ENCODE results near the gene COL19A1. TPM values are rescaled to one million over a fixed set of nuclear protein-coding genes. Genes with fewer than 3 reads are reported as not detected.

The COL19A1 gene
- total RNA-seq, 1 donor from 2014 or later = not detected

DNA sequence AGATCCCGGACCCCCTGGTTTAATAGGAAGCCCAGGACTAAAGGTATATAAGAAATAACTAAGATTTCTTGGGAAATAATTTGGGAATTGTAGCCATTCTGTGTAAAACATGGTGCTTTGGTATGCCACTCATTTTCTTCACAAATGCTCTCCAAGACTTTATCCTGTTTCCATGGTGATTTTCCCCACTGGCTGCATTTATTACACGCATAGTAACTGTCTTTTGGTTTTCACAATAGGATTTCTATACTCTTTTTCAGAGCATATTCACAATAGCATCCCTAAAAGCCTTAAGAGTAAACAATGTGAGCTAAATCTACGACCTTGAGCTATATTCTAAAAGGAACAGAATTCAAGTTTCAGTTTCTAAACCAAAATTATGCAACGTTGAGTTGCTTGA is 275.7 kb downstream of the COL19A1 start:
- Mint-ChIP-seq H3K27me3 (ENCODE audit: insufficient read depth) (no peaks in the 10 kb centered on the region), H3K9me3 (no peaks in the 10 kb centered on the region), H3K4me1 (ENCODE audit: low read depth) (no peaks in the 10 kb centered on the region), H3K27ac (no peak overlapping the region), H3K4me3 (no peak overlapping the region), H3K36me3 (ENCODE audit: low read depth) (no peaks in the 10 kb centered on the region)
- DNase-seq (ENCODE audit: low spot score) = no peak
- intact Hi-C loops (cut with micrococcal nuclease) = no loop called here

DNA sequence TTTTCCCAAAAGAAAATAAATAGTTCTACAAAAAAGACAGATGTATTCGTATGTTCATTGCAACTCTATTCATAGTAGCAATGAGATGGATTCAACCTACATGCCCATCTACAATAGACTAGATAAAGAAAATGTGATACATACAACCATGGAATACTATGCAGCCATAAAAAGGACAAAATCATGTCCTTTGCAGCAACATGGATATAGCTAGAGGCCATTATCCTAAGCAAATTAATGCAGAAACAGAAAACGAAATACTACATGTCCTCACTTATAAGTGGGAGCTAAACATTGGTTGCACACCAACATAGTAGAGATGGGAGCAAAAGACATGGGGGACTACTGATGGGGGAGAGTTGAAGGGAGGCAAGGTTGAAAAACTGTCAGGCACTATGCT is 278.8 kb downstream of the COL19A1 start:
- no peaks in the 10 kb centered on the region for H3K4me1 Mint-ChIP-seq (ENCODE audit: low read depth)
- no peaks in the 10 kb centered on the region for H3K9me3 Mint-ChIP-seq
- H3K36me3 Mint-ChIP-seq (ENCODE audit: low read depth) = no peaks in the 10 kb centered on the region
- no peaks in the 10 kb centered on the region for H3K27me3 Mint-ChIP-seq (ENCODE audit: insufficient read depth)
- DNase-seq (ENCODE audit: low spot score) = no peak
- intact Hi-C loops (cut with micrococcal nuclease) = no loop called here
- H3K4me3 Mint-ChIP-seq = no peak overlapping the region
- H3K27ac Mint-ChIP-seq = no peak overlapping the region

DNA sequence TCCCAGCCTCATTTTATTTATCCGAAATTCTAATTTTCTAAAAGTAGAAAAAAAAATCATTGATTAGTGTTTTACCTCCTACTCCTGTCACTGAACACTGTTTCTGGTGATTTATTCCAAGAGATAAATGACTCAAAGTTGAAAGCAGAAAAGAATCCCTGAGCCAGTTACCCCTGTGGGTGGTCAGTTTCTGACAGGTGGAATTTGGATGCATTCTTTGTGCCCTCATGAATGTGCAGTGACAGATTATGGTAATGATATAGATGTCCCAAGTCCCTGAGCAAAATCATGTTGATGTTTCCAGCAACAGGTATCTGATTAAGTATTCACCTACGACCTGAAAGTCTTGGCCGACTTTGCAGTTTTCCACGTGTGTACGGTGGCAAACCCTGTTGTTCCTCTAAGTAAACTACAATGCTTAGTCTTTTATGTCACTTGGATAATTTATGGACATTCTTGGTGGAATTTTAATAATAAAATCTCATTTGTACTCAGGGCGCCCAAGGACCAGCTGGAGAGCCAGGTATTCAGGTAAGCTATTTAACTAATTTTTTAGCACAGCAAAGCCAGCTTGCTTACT is 282.9 kb downstream of the COL19A1 start:
- Mint-ChIP-seq H3K27me3 (ENCODE audit: insufficient read depth) (no peaks in the 10 kb centered on the region), H3K4me3 (no peak overlapping the region), H3K27ac (no peak overlapping the region), H3K9me3 (no peaks in the 10 kb centered on the region), H3K4me1 (ENCODE audit: low read depth) (no peaks in the 10 kb centered on the region), H3K36me3 (ENCODE audit: low read depth) (no peaks in the 10 kb centered on the region)
- DNase-seq (ENCODE audit: low spot score) = no peak
- intact Hi-C loops (cut with micrococcal nuclease) = no loop called here

DNA sequence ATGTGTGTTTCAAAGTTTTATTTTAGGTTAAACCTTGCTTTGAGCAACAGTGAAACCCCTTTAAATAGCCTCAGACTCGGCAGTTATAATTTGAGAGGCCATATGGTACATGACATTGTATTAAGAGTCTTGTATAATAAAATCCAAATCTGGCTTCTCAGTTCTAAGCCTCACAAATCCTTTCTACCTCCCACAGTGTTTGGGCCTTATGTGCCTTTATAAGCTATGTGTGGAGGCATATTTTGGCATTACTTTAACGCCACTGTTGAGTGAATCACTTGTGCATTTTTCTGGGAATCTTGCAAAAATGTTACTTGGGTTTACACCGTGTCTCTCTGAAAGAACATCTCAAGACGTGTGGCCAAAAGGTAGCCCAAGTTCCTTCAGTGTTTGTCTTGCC is 284.2 kb downstream of the COL19A1 start:
- Mint-ChIP-seq H3K27ac (no peak overlapping the region), H3K4me1 (ENCODE audit: low read depth) (no peaks in the 10 kb centered on the region), H3K4me3 (no peak overlapping the region), H3K27me3 (ENCODE audit: insufficient read depth) (no peaks in the 10 kb centered on the region), H3K36me3 (ENCODE audit: low read depth) (no peaks in the 10 kb centered on the region), H3K9me3 (no peaks in the 10 kb centered on the region)
- DNase-seq (ENCODE audit: low spot score) = no peak
- intact Hi-C loops (cut with micrococcal nuclease) = no loop called here

GRCh38 chr6:70151616-70152015 is 285.3 kb downstream of the COL19A1 start:
- intact Hi-C loops (cut with micrococcal nuclease) = no loop called here
- no peaks in the 10 kb centered on the region for H3K4me1 Mint-ChIP-seq (ENCODE audit: low read depth)
- no peaks in the 10 kb centered on the region for H3K36me3 Mint-ChIP-seq (ENCODE audit: low read depth)
- H3K27me3 Mint-ChIP-seq (ENCODE audit: insufficient read depth) = no peaks in the 10 kb centered on the region
- H3K27ac Mint-ChIP-seq = no peak overlapping the region
- no peak for DNase-seq (ENCODE audit: low spot score)
- H3K4me3 Mint-ChIP-seq = no peak overlapping the region
- no peaks in the 10 kb centered on the region for H3K9me3 Mint-ChIP-seq

DNA sequence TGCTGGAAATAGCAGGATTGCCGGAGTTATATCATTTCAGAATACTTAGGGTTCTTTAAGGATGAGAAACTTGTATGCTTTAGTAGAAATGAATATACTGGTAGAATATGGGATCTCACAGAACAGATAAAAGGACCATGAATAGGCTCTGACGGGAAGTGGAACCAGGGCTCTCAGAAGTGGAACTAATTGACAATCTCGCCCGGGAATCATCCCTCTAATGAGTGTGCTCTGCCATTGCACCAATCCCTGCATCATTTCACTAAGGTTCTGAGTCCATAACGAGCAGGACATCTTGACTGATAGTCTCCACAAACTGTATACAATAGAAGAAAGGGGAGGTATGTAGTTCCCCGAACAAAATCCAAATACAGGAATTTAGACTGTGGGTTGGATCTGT is 286.4 kb downstream of the COL19A1 start:
- H3K36me3 Mint-ChIP-seq (ENCODE audit: low read depth) = no peaks in the 10 kb centered on the region
- no peaks in the 10 kb centered on the region for H3K4me1 Mint-ChIP-seq (ENCODE audit: low read depth)
- no peak overlapping the region for H3K27ac Mint-ChIP-seq
- H3K9me3 Mint-ChIP-seq = no peaks in the 10 kb centered on the region
- intact Hi-C loops (cut with micrococcal nuclease) = no loop called here
- no peaks in the 10 kb centered on the region for H3K27me3 Mint-ChIP-seq (ENCODE audit: insufficient read depth)
- no peak for DNase-seq (ENCODE audit: low spot score)
- H3K4me3 Mint-ChIP-seq = no peak overlapping the region

DNA sequence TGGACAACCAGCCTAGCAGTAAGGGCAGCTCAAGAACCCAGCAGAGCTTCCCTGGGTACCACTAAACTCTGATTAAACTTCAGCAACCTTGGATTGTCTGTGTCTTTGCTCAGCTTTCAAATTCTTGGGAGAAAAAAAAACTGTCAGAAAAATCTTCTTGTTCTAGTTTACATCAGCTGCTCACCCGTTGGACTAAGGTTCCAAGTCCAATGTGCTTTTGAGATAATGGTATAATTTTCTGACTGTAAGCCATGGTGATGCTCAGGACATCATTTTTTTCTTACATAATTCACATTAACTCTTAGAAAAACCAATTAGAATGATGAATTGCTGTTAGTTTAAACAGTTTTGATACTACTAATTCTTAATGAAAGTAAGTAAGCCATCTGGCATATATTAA is 290.7 kb downstream of the COL19A1 start:
- Mint-ChIP-seq H3K9me3 (no peaks in the 10 kb centered on the region), H3K27me3 (ENCODE audit: insufficient read depth) (peaks cover 3% of the 10 kb centered on the region), H3K36me3 (ENCODE audit: low read depth) (no peaks in the 10 kb centered on the region), H3K4me3 (no peak overlapping the region), H3K27ac (no peak overlapping the region), H3K4me1 (ENCODE audit: low read depth) (no peaks in the 10 kb centered on the region)
- DNase-seq (ENCODE audit: low spot score) = no peak
- intact Hi-C loops (cut with micrococcal nuclease) = no loop called here

GRCh38 chr6:70160276-70160675 is 293.9 kb downstream of the COL19A1 start:
- intact Hi-C loops (cut with micrococcal nuclease) = no loop called here
- H3K27me3 Mint-ChIP-seq (ENCODE audit: insufficient read depth) = peaks cover 8% of the 10 kb centered on the region
- H3K9me3 Mint-ChIP-seq = no peaks in the 10 kb centered on the region
- DNase-seq (ENCODE audit: low spot score) = no peak
- H3K4me1 Mint-ChIP-seq (ENCODE audit: low read depth) = no peaks in the 10 kb centered on the region
- no peaks in the 10 kb centered on the region for H3K36me3 Mint-ChIP-seq (ENCODE audit: low read depth)
- H3K27ac Mint-ChIP-seq = no peak overlapping the region
- no peak overlapping the region for H3K4me3 Mint-ChIP-seq

DNA sequence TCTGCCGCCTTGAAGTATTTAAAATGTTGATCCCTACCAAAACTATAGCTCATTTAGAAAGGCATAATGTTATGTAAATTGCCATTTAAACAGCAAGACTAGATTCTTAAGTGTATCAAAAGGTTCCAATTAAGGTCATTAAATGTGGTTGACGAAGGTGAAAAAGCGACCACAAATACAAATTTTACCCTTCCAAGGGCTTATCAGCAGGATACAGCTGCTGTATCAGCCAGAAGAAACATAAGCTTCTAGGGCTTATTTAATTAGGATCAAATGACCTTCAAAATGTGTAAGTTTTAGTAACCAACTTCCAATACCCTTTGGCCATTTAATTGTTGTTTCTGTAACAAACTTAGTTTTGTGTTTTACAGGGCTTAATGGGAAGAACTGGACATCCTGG is 296.6 kb downstream of the COL19A1 start:
- H3K27ac Mint-ChIP-seq = no peak overlapping the region
- H3K27me3 Mint-ChIP-seq (ENCODE audit: insufficient read depth) = peaks cover 20% of the 10 kb centered on the region

GRCh38 chr6:70163795-70164194 is 297.4 kb downstream of the COL19A1 start:
- Mint-ChIP-seq H3K36me3 (ENCODE audit: low read depth) (no peaks in the 10 kb centered on the region), H3K4me1 (ENCODE audit: low read depth) (no peaks in the 10 kb centered on the region), H3K27ac (no peak overlapping the region), H3K9me3 (no peaks in the 10 kb centered on the region), H3K4me3 (no peak overlapping the region), H3K27me3 (ENCODE audit: insufficient read depth) (peaks cover 21% of the 10 kb centered on the region)
- no peak for DNase-seq (ENCODE audit: low spot score)
- intact Hi-C loops (cut with micrococcal nuclease) = no loop called here

More for the DNA sequence above, 296.6 kb downstream of the COL19A1 start:
- Mint-ChIP-seq H3K36me3 (ENCODE audit: low read depth) (no peaks in the 10 kb centered on the region), H3K4me1 (ENCODE audit: low read depth) (no peaks in the 10 kb centered on the region), H3K4me3 (no peak overlapping the region), H3K9me3 (no peaks in the 10 kb centered on the region)
- DNase-seq (ENCODE audit: low spot score) = no peak
- intact Hi-C loops (cut with micrococcal nuclease) = no loop called here

GRCh38 chr6:70164556-70164955 is 298.2 kb downstream of the COL19A1 start:
- intact Hi-C loops (cut with micrococcal nuclease) = no loop called here
- no peak overlapping the region for H3K27ac Mint-ChIP-seq
- DNase-seq (ENCODE audit: low spot score) = no peak

DNA sequence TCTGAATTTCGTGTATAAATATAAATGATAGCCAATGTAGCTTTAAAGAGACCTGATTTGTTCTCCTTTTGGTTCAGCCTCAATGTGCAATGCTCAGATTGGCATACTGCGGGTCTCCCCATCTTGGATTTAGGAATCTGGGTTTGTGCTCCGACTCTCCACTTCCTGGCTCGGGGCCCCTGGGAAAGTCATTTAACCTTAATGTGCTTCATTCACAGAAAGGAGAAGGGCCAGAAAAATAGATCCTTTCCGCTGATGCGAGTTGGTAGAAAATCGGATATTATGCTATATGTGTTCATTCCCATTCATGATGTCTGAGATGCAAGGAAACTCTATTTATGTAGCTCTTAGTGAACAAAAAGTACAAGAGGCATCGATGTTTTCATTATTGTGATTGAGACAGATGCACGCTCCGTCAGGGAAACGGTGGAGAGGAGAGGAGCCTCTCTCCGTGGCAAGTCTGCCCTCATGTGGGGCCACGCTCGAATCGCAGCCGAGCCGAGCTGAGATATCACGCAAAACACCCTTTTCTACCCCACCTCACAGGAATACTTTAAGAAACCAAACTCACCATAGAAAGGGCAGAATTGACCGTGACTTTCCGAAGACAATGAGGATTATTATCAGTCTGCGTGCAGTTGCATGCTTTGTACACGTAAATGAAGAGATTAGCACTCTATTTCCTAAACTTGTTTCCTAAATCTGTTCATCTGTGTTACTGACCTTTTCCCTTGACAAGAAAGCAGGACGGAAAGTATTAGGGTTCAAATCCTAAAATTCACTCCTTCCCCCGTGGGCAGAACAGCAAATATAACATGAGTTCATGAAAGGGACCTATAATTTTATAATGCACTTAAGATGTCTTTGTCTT is 300.0 kb downstream of the COL19A1 start:
- intact Hi-C loops (cut with micrococcal nuclease) = no loop called here
- Mint-ChIP-seq H3K9me3 (no peaks in the 10 kb centered on the region), H3K27ac (no peak overlapping the region)

More at GRCh38 chr6:70164556-70164955, 298.2 kb downstream of the COL19A1 start:
- H3K36me3 Mint-ChIP-seq (ENCODE audit: low read depth) = no peaks in the 10 kb centered on the region
- H3K4me1 Mint-ChIP-seq (ENCODE audit: low read depth) = no peaks in the 10 kb centered on the region
- H3K9me3 Mint-ChIP-seq = no peaks in the 10 kb centered on the region
- H3K4me3 Mint-ChIP-seq = no peak overlapping the region
- peaks cover 24% of the 10 kb centered on the region for H3K27me3 Mint-ChIP-seq (ENCODE audit: insufficient read depth)

DNA sequence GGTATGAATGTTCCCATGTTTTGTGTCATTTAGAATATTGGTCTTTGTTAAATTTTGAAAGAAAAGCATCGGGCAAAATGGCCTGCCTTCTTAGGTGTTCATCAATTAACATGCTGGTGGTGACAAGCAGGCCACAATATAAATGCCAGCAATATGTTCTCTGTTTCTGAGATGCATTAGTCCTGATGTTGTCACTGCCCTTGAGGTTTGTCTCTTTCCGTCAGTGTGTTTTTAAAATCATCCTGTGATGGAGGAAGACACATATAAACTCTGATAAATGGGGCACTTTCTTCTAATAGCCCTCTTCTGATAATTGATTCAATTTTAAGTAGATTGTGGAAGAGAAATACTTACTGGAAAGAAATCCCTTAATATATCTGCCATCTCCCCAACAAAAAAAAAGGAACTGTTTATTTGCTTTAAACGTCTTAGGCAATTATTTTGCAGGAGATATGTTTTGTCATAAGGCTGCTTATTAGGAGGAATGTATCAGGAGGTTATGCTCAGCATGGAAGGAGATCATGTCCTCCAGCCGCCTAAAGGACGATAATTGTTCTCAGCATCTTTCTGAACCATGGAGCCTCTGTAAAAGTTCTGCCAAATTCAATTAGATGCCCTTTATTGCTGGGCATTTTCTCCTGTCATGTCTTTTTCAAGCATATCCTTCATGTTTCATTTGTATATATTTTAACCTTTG is 302.5 kb downstream of the COL19A1 start:
- H3K4me3 Mint-ChIP-seq = no peak overlapping the region
- H3K36me3 Mint-ChIP-seq (ENCODE audit: low read depth) = no peaks in the 10 kb centered on the region
- intact Hi-C loops (cut with micrococcal nuclease) = no loop called here
- H3K27ac Mint-ChIP-seq = no peak overlapping the region
- peaks cover 22% of the 10 kb centered on the region for H3K27me3 Mint-ChIP-seq (ENCODE audit: insufficient read depth)
- no peaks in the 10 kb centered on the region for H3K4me1 Mint-ChIP-seq (ENCODE audit: low read depth)
- no peak for DNase-seq (ENCODE audit: low spot score)
- no peaks in the 10 kb centered on the region for H3K9me3 Mint-ChIP-seq

More for the DNA sequence above, 300.0 kb downstream of the COL19A1 start:
- Mint-ChIP-seq H3K4me3 (no peak overlapping the region), H3K27me3 (ENCODE audit: insufficient read depth) (peaks cover 23% of the 10 kb centered on the region), H3K36me3 (ENCODE audit: low read depth) (no peaks in the 10 kb centered on the region), H3K4me1 (ENCODE audit: low read depth) (no peaks in the 10 kb centered on the region)
- DNase-seq (ENCODE audit: low spot score) = no peak
